CD4-positive, alpha-beta T cell treated with Interleukin-17A for 1 hour (primary cell): Measurements from ENCODE around the gene ZNF827.
"Not testable (repeated sequence)": the region's sequence is repeated elsewhere in the genome, so short reads cannot be mapped to it uniquely, and the experiment has no call there.

Experiments
- DNase-seq: peaks from one replicate; pipeline ENCODE4 v3.0.0-alpha.2; 2020

Gene ZNF827

DNA sequence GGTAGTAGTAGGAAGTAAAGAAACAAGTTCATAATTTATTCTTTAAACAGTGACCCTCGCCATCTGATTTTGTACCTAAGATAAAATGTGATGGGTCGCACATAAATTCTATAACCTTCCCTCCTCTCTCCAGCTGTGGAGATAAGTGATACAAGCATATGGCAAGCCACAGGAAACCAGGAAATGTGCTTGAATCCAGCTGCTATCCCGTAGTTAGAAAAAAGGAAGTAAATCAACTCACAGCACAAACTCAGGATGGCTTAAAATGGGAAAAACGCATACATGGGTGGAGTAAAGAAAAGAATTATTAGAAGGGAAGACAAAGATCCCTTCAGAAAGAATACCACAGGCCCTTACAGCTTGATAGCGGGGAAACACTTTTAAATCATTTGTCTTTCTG lies 78.2 kb downstream of the ZNF827 start:
- no peak for DNase-seq

DNA sequence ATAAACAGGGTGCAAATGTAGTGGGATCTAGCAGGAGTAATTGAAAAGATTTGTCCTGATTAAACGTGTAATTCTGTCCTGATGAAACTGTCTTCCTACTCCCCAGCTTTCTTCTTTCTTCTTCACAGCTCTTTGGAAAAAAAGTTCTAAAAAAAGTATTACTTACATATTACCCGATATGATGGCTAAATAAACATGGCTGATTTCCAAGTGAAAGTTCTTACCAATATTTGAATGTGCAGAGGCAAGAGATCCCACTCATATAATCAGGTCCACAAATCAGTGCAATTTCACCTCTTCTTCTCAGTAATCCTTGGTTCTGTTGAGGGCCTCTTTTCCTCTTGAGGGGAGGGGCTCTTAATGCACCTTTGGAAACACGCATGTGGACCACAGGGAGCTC lies 78.7 kb downstream of the ZNF827 start:
- no peak for DNase-seq

DNA sequence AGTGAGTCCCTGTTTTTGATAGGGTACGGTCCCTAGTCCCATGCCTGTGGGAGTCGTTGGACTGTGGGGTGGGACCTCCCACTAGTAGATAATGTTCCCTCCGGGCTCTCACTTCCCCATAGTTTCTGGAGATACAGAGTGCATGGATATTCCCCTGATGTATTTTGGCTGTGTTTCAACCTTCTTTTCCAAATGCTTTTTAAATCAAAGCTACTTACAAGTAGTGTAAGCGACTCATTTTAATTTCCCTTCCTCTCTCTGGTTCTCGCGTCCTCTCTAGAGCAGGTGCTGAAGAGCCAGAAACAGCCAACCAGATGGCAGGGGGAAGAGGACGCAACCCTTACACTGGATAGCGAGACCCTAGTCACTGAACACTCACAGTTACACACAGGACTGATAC lies 79.2 kb downstream of the ZNF827 start:
- no peak for DNase-seq

DNA sequence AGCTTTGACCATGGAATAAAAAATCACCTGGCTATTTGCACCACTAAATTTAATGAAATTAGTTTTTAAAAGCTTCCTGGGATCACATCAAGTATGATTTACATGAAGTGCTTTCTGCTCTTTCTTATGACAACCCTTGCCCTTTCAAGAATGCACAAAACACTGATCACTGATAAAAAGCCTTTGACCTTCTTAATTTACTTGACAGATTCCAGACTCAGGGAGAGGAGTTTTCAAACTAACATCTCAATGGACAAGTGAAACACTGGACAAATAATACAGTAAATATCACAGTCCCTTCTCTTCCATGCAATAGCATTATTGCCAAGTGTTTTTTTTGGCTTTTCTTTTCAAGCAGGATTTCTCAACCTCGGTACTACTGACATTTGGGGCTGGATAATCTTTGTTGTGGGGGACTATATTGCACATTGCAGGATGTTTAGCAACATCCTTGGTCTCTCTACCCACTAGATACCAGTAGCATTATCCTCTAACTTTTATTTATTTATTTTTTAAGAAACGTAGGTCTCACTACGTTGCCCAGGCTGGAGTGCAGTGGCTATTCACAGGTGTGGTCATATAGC lies 86.3 kb downstream of the ZNF827 start:
- no peak for DNase-seq

DNA sequence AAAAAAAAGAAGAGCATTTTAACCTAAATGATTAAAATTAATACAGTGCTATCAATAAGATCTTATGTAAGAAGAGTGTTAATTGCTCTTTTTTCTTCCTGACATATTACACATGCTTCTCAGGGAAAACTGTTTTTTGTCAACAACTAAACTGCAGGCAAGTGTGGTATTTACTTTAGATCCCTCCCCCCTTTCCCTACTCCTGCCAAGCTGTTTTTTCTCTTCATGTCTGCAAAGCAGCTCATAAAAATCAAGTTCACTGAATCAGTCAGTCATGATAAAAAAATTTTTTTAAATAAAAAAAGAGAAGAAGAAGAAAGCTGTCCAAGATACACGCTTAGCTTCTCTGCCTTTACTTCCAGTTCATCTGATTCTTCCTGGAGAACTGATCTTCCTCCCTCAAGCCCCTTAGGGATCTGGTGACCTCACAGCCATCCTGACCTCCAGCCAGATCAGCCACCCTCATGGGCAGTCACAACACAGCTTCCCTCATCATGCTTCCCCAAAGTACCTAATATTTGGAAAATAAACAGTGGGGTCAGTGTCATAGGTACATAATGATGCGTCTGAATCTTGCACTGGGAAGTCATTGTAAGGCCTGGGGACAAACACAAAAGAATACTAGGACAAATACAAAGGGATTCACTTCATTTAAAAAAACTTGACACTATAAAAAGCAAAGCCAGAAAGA lies 87.0 kb downstream of the ZNF827 start:
- no peak for DNase-seq

DNA sequence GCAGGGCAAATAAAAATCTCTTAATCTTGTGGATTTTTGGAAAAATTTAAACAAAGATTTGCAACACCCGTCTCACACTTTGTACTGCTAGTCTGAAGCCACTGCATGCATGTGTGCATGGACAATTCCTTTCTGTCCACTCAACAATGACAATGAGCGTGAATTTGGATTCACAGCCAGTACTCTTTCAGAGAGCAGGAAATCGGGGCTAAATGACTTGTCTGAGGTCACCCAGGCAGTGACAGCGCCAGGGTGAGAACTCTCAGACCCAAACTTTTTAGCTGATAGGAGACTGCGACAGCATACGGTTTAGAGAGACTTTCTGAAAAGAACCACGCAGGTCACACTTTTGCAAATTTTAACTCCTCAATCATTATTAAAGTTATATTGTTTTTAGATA lies 90.9 kb downstream of the ZNF827 start:
- no peak for DNase-seq

DNA sequence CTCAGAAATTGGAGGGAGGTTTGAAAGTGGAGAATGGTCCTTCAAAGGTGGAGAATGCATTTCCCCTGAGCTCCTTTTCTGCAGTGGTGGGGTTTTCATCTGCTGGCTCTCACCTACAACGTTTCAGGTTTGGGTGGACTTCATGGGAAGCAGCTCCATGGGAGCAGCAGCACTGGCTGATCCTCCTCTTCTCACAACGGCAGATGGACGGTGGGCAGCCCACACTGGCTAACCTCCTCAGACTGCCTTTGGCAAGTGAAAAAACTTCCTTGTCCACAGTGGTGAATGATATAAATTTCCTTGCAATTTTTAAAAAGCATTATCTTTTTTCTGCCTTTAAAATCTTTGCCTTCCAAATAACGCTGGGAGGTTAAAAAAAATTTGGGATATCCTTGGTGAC lies 93.5 kb downstream of the ZNF827 start:
- no peak for DNase-seq

DNA sequence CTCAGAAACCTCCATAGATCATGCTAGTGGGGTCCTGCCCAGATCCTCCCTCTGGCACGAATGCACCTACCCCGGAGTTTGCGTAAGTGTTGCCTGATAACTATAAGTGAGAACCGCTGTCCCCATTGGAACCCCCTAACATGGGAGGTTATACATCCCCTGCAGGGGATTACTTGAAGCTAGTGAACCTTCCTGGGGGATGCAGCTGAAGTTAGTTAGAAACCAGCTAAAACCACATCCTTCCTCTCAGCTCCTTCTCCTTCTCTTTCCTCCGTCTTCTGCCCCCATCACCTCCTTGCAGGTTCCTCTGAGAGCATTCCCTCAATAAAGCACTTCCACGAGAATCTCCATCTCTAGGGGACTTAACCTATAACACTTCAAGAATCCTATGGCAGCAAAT lies 95.0 kb downstream of the ZNF827 start:
- DNase-seq, result no peak

DNA sequence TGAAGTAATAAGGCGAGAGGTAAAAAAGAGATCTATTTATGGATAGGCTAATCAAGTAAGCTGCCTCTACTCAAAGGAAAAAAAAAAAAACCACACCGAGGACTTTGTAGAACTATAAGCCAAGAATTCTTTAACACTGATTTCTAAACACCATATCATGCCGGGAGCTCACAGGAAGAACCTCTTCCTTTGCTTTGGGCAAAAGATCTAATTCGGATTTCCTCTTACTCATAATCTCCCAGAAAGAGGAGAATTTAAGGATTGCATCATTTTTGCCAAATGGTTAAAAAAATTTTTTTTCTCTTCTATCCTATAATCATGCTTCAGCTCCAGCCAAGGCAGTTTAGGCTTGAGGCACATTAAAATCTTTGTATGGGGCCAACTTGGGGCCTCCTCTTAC lies 95.5 kb downstream of the ZNF827 start:
- no peak for DNase-seq

DNA sequence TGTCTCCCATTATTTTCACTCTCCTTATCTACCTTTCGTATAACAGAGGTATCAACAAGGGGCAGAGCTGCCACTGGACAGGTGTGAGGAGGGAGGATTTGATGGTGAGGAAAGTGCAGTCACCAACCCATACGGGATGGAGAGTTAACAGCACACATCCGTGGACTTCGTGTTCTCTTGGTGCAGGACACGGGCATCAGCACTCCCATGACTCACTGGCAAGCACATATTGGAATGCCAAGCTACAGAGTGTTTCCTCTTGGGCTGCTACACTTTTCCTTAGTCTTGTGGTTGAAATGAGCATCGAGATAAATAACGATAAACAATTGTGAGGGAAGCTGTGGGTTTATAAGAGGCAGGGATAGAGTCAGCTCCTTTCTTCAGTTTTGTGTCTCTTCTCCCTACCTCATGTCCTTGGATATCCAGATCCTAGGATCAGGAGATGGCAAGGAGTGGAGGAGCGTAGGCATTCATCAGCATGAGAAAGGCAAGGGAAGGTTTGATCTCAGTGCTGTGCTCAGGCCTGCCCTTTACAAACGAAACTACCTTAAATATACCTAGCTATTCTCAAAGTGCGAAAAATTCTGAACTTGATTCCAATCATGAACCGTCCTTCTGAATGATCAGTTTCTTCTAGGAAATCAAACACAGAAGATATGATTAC lies 96.3 kb downstream of the ZNF827 start:
- no peak for DNase-seq

DNA sequence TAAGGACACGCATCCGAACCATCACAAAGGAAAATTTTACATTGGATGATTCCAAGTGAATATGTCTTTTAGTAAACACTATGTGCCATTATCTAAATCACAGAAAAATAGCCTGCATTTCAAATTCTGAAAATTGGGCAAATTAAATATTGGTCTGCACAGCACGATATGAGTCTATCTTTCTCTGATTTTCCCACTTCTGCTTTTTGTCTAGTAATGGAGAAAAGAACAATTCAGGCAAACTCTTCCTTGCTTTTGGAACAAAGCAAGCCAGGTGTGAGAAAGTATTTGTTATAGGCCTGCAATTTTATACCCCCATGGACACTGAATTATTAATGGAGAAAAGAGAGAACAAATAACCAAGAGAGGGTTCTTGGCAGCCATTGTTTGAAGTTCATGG lies 97.8 kb downstream of the ZNF827 start:
- DNase-seq, result no peak

DNA sequence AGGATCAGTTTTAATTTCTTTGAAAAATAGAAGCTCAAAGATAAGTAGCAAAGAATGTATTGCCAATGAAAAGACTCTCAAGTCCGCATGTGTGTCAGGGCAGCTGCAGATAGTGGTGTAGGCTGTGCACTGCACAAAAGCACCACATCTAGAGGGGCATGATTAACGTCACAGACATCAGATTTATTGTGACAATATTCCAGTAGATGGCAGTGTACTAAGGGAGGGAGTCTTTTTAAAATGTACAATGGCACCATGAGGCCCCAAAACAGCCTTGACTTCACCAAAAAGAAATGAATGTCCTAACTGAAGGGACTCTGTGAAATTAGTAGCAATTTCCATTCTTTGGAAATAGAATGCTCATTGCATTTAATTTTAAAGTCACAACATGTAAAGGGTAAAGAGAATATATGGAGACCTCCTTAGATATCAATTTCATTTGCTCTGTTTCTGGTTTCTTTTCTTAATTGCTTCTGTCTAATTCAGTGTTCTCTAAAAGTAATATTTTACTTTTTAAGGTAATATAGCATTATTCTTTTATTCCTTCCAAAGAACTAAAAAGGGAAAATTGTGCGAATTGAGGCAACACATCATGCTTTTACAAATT lies 98.4 kb downstream of the ZNF827 start:
- DNase-seq, result peak; percentile 57

DNA sequence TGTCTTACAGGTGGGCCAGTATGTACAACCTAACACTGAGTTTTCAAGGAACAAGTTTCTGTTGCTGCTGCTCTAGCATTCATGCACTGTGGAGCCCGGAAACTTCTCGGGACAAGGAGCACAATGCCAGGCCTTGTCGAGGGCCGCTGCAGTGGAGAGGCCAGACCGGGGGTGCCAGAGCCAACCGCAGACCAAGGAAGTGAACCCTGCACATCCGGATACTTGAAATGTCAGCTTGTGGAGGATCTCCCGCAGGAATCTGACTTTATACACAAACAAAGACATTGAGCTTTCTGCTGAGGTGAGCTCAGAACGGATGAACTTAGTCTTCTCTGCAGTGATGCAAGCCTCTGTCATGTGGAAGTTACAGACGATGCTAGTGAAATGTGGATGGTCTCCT lies 99.5 kb downstream of the ZNF827 start:
- no peak for DNase-seq

DNA sequence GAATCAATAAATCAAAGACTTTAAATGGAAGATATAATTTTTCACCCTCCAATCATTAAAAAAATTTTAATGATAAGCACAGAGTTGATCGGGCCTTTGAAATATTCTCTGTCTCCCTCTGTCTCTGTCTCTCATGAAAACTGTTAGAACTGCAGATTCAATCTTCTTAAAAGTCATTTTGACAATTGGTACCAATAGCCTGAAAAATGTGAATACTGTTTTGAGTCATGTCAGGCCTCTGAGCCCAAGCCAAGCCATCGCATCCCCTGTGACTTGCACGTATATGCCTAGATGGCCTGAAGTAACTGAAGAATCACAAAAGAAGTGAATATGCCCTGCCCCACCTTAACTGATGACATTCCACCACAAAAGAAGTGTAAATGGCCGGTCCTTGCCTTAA lies 106.2 kb downstream of the ZNF827 start:
- DNase-seq, result not testable (repeated sequence)

DNA sequence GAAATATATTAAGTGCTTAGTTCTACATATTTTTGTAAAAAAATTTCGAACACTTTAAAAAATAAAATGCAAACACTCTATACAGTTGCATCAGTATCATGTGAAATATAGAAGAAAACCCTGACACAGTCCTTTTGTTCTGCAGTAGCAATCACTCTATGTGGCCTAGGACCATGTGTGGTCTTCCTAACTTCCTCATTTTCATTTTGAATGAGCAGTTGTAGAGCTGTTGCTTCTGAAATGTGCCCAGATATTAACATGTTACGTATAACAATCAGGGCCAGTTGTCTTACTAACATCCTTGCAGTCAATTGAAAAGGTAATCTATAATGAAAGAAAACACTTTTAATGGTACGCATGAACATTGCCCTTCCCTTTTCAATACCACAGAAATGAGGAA lies 107.9 kb downstream of the ZNF827 start:
- no peak for DNase-seq

DNA sequence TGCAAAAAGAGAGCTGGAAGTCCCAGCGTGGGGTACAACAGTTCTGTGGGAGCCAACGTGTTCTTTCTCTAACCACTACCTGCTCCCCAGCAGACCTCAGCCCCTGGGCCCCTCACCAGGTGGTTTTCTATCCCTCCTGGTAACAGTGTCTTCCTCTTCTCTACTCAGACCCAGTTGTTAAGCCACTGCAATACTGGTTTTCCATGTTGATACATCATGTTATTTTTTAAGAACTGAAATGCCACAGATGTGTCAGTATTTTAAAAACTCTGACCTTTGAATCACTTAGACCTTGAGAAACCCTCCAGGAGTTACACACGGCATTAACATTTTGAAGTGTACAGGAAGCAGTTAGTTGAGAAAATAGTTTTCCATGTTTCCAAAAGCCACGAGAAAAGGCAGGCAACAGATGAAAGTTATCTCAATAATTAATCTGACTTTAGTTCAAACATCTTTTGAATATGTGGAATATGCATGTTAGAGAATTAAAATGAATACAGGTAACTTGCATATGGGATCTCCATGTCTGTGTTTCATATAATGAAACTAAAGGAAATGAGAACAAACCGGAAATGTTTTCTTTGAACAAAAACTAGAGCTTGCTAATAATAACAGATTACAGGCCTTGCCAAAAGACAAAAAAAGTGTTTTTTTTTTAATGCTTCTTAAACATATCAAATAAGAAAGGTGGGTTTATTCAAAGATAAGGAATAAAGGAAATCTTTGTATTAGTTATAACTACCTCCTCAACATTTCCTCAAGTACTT lies 108.8 kb downstream of the ZNF827 start:
- DNase-seq, result no peak

DNA sequence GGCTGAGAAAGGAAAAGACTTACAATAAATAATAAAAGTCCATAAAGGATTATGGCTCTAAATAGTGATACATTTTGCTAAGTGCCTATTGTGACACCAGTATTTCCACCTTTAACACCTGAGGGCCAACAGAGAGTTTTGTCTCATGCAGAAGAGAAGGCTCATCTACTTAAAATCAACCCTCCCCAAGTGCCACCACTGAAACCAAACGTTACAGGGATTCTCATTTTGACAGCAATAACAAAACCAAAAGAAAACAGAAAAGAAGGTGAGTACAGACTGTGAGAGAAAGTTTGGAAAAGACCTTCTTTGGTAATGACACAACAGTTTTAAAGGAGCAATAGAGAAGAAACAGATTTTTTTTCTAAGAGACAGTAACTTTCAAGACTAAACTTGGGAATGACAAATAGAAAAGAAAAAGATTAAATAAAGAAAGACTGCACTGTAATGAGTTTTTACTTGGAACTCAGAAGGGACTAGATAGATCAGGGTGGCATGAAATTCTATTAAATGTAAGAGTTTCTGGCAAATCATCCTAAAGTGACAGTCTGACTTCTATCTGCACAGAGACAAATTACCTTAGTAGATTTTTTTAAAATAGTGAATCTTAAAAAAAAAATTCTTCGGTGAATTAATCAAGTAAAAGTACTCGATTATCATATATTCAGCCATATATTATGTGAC lies 109.7 kb downstream of the ZNF827 start:
- DNase-seq, result no peak

DNA sequence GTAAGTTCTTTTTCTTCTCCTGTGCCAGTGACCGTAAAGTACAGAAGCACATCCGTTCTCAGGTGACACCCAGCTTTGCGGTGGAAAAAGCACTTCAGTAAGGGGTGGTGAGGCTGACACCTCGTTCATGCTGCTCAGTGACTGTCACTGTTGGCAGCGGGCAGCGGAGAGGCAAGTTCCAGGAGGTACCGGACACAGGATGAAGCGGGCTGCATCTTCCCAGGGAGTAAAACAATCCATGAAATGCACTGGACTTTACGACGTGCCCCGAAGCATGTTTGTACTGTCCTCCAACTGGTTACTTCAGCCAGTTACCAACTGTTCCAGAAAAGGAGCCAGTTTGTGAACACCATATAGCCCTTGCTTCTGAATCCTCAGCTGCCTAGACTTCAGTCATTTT lies 110.7 kb downstream of the ZNF827 start:
- DNase-seq, result peak; percentile 23

DNA sequence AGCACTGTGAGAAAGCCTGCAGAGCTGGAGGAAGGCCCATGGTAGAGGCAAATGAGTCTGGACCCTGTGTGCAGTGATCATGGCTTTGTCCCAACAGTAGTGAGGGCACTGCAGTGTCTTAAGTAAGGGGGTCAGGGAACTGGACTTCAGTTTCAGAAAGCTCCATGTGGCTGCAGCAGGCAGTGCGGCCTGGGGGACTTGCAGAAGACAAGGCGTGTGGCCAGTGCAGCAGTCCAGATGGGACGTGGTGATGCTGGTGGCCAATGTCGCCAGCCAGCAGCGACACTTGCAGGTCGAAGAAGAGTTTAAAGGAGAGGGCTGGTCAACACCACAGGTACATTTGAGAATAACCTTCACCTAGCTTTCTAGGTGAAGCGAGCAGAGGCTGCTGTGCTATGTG lies 113.4 kb downstream of the ZNF827 start:
- no peak for DNase-seq

DNA sequence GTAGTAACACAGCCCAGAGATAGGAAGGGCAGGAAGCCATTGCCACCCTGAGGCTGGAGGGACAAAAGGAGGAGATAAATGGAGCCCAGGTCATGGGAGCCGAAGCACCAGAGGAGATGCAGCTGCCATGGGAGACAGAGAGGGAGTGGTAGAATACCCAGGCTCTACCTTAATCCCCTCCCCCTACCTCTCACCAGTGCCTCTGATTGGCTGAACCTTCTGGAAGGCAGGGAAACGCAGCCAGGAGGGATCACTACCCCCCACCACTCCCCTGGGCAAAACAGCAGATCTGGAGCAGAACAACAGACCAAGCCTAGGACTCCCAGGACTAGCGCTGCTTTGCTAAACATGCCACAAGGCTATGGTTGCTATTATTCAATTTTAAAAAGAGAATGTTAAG lies 114.2 kb downstream of the ZNF827 start:
- DNase-seq, result no peak

DNA sequence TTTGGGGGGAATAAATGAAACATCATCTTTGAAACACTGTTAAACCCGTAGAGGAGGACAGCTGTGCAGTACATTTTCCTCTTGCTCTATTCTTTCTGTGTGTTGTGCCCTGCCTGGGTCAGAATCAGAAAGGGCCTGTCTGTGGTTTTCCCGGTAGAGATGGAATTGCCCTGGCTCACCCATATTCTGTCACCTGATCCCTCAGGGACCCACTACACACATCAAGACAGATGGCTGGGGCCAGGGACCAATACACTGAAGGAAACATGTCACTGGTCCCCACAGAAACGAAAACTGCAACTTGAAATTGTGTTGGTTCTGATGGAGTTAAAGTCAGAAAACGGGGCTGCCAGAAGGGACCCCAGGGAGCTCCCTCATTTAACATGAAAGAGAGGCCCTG lies 114.9 kb downstream of the ZNF827 start:
- no peak for DNase-seq

DNA sequence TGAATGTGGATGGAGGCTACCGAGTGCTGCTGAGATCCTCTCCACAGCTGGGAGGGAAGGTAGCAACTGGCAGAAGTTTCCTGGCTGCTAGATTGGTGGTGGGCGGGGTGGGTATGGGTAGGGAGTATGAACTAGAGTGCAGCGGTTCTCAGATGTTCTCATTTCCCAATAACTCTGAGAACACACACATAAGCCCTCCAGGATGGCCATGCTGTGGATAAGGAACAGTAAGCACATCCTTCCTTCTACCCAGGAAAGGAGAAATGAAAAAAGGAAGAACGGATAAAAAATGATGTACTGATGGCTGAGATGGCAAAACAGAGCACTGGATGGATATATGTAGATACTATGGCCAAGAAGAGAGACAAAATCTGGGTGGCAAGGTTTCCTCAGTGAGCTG lies 116.0 kb downstream of the ZNF827 start:
- DNase-seq, result no peak

DNA sequence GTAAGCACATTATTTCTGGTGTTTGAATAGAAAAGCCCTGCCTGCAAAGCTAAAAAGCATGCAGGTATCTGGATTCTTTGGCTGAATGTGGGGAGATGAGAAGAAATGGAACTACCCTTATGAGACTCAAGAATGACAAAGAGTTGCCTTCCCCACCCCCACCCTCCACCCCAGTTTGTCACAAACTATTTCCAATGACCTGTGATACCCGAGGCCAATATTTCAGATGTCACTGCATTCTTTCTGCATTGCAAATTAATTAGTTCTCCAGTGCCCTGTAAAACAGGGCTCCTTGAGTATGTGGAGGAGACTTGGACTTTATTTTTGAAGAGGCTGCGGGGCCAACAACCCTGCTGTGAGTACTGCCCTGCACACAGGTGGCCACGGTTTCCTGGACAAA lies 116.4 kb downstream of the ZNF827 start:
- no peak for DNase-seq
